Stomach (tissue), 9 donors: Measurements from ENCODE around the gene STAT6. TPM values are rescaled to one million over a fixed set of nuclear protein-coding genes. Genes with fewer than 3 reads are reported as not detected.

Experiments used
- DNase-seq, 2 donors: peaks; one replicate each; pipeline versions ENCODE4 v3.0.0 to v3.0.0-alpha.2; 2013 to 2019
- H3K27ac ChIP-seq, 5 donors: fragments of 200-600 bp in 4 of 5; sonication (generic) in 4 of 5; one replicate each; pipeline ENCODE4 v1.5.1; 2013 to 2019; ENCODE audit warnings: mild to moderate bottlenecking in 1 of 5, moderate library complexity in 1 of 5
- H3K27me3 ChIP-seq, 3 donors: fragments of 200-600 bp; sonication (generic); one replicate each; pipeline ENCODE4 v1.5.1; 2017 to 2019; ENCODE audit warnings: mixed run types in 1 of 3
- H3K36me3 ChIP-seq, 4 donors: fragments of 200-600 bp; sonication (generic); 1 replicate in 3 of 4; 2 replicates in 1 of 4; pipeline ENCODE4 v1.5.1; 2016 to 2019
- H3K4me1 ChIP-seq, 4 donors: fragments of 200-600 bp; sonication (generic); one replicate each; pipeline ENCODE4 v1.5.1; 2016 to 2019
- H3K4me3 ChIP-seq, 4 donors: fragments of 200-600 bp; sonication (generic) in 3 of 4; one replicate each; pipeline ENCODE4 v1.5.1; 2016 to 2019; ENCODE audit warnings: mild to moderate bottlenecking in 1 of 4
- H3K9me3 ChIP-seq, 4 donors: fragments of 200-600 bp; sonication (generic); one replicate each; pipeline ENCODE4 v1.5.1; 2016 to 2019
- CTCF ChIP-seq, 7 experiments: fragments of 450-650 bp in 4 of 7; fragments of 200-600 bp in 3 of 7; sonication (generic) in 3 of 7; IDR thresholded peaks; one replicate each; pipeline ENCODE4 v1.5.1; 2016 to 2019; ENCODE audit warnings: antibody characterized with exemption in 7 of 7, control low read depth in 2 of 7, mild to moderate bottlenecking in 1 of 7
- EP300 ChIP-seq: sonication (generic); formaldehyde crosslinking; IDR thresholded peaks from one replicate; pipeline ENCODE4 v1.6.1; 2017; ENCODE audit warnings: antibody characterized with exemption
- POLR2A ChIP-seq, 4 donors: fragments of 450-650 bp; IDR thresholded peaks; one replicate each; pipeline ENCODE4 v1.6.1; 2016; ENCODE audit warnings: antibody characterized with exemption in 4 of 4, control low read depth in 2 of 4, mild to moderate bottlenecking in 1 of 4, moderate library complexity in 1 of 4
- POLR2AphosphoS5 ChIP-seq, 3 donors: sonication (generic); formaldehyde crosslinking; IDR thresholded peaks; one replicate each; pipeline ENCODE4 v1.6.1; 2016; ENCODE audit warnings: antibody characterized with exemption in 3 of 3
- WGBS, 5 donors: extraction: QIAGEN DNeasy Blood & Tissue Kit in 3 of 5; methylation state at CpG; one replicate each; pipeline versions ENCODE4 v1.1.5 to v1.1.7; 2013 to 2018; 5-methylcytosine and 5-hydroxymethylcytosine counted together
- intact Hi-C: fragments of 100-400 bp; cut with DNase I; formaldehyde crosslinking; loops from one replicate; pipeline ENCODE4 v1.15.1; 2023; ENCODE audit warnings: low total_unique reads
- polyA plus RNA-seq, 3 donors: library from polyadenylated mRNA; stranded (reverse); fragments of 200-250 nt; gene quantifications; one replicate each; pipeline ENCODE4 v1.2.3, GENCODE V29; 2013
- total RNA-seq, 5 donors: library from RNA; depleted of rRNA; stranded (reverse); fragments of >200 nt; gene quantifications; one replicate each; pipeline versions ENCODE4 v1.1.0 to v1.2.3, GENCODE V29; 2014 to 2016
- donor health status: healthy with polysubstance abuse.
- donor health status: Bipolar disorder and iron deficiency.
- donor health status: healthy.

Gene STAT6
- total and polyA plus RNA-seq, 8 donors, result 81.9 to 477 (median 178) TPM

GRCh38 chr12:57130941-57131340 is 19.8 kb upstream of the STAT6 start:
- no peaks in the 10 kb centered on the region for H3K9me3 ChIP-seq
- peaks cover 0 to 13% (median 0%) of the 10 kb centered on the region in 3 donors for H3K27me3 ChIP-seq
- peaks cover 39 to 83% (median 65%) of the 10 kb centered on the region in 4 donors for H3K4me1 ChIP-seq
- WGBS, 5 donors, result 62 to 77% (median 66%) methylated on average over 2 of the region's 2 CpGs
- intact Hi-C loops, result no loop called here
- peak overlapping the region in 4 of 5 donors; percentile 94 to 98 (median 96) for H3K27ac ChIP-seq
- H3K4me3 ChIP-seq, result peak overlapping the region; percentile 13 to 80 (median 69)
- TF ChIP-seq EP300 (no peak), CTCF (IDR thresholded peaks at IDR 0.05) (no peak)
- H3K36me3 ChIP-seq, result peaks cover 0 to 9% (median 0%) of the 10 kb centered on the region in 4 donors
- no peak for DNase-seq

- TF ChIP-seq POLR2AphosphoS5 (IDR thresholded peaks at IDR 0.05), result peak in 1 of 3 donors; percentile 9
- no peak for TF ChIP-seq POLR2A (IDR thresholded peaks at IDR 0.05)
- no peaks in the 10 kb centered on the region for H3K9me3 ChIP-seq
- peak overlapping the region; percentile 66 to 80 (median 69) for H3K4me3 ChIP-seq
- peak overlapping the region; percentile 21 to 98 (median 96) for H3K27ac ChIP-seq
- no peak for DNase-seq
- H3K27me3 ChIP-seq, result peaks cover 0 to 13% (median 0%) of the 10 kb centered on the region in 3 donors
- intact Hi-C loops, result no loop called here
- no peaks in the 10 kb centered on the region for H3K36me3 ChIP-seq
- H3K4me1 ChIP-seq, result peaks cover 28 to 73% (median 58%) of the 10 kb centered on the region in 4 donors
These were observed 18.7 kb upstream of the STAT6 start for GRCh38 chr12:57129889-57130288.

- H3K27ac ChIP-seq, result peak overlapping the region; percentile 21 to 98 (median 96)
- 9 to 26% (median 16%) methylated on average over 10 to 12 of the region's 12 CpGs for WGBS, 5 donors
- DNase-seq, result peak in 1 of 2 donors; percentile 61
These were observed 18.2 kb upstream of the STAT6 start for GRCh38 chr12:57129321-57129842.

GRCh38 chr12:57128519-57129247 is 17.5 kb upstream of the STAT6 start:
- TF ChIP-seq CTCF (IDR thresholded peaks at IDR 0.05), result no peak
- TF ChIP-seq POLR2AphosphoS5 (IDR thresholded peaks at IDR 0.05), result no peak
- no peak for TF ChIP-seq EP300
- Histone ChIP-seq H3K27ac (peak overlapping the region; percentile 94 to 98 (median 96)), H3K4me1 (peaks cover 21 to 61% (median 50%) of the 10 kb centered on the region in 4 donors), H3K4me3 (peak overlapping the region; percentile 66 to 80 (median 69)), H3K36me3 (no peaks in the 10 kb centered on the region), H3K9me3 (no peaks in the 10 kb centered on the region), H3K27me3 (peaks cover 0 to 13% (median 0%) of the 10 kb centered on the region in 3 donors)
- no peak for DNase-seq
- intact Hi-C loops, result no loop called here
- whole genome bisulfite sequencing, 5 donors, result 1 to 6% (median 4%) methylated on average over 28 to 35 of the region's 35 CpGs

More at GRCh38 chr12:57129321-57129842, 18.2 kb upstream of the STAT6 start:
- Histone ChIP-seq H3K4me3 (peak overlapping the region; percentile 66 to 80 (median 69)), H3K4me1 (peaks cover 25 to 68% (median 55%) of the 10 kb centered on the region in 4 donors), H3K9me3 (no peaks in the 10 kb centered on the region), H3K27me3 (peaks cover 0 to 13% (median 0%) of the 10 kb centered on the region in 3 donors), H3K36me3 (no peaks in the 10 kb centered on the region)
- intact Hi-C loops, result no loop called here
- TF ChIP-seq POLR2A (IDR thresholded peaks at IDR 0.05) (no peak), EP300 (no peak), CTCF (IDR thresholded peaks at IDR 0.05) (no peak), POLR2AphosphoS5 (IDR thresholded peaks at IDR 0.05) (no peak)
